ENCODE measurements around the gene TOMM34. TPM values are rescaled to one million over a fixed set of nuclear protein-coding genes. Genes with fewer than 3 reads are reported as not detected.

The TOMM34 gene
- total and polyA plus RNA-seq, 4 experiments from 2014 or later: 7.6 to 23.4 (median 13.6) TPM

- H3K27me3 ChIP-seq (ENCODE audit: insufficient read depth, low read length): no peaks in the 10 kb centered on the region
- H3K4me3 Mint-ChIP-seq: no peak overlapping the region
- H3K9me3 ChIP-seq (ENCODE audit: control insufficient read depth in 1 of 2, low read length in 2 of 2): no peaks in the 10 kb centered on the region
- no peaks in the 10 kb centered on the region for H3K9me3 Mint-ChIP-seq
- CTCF ChIA-PET (ENCODE audit: partially characterized antibody): interaction anchor here (1.0 to 2.3 kb wide), 2 partner anchors 11 to 16 kb away, joined by 3 to 9 read pairs; no protein-coding TSS in a partner anchor
- H3K4me1 ChIP-seq (ENCODE audit: insufficient read depth, low read length): peaks cover 30% of the 10 kb centered on the region
- H3K36me3 Mint-ChIP-seq: peaks cover 48 to 93% of the 10 kb centered on the region in 2 donors
- peaks cover 21 to 49% (median 25%) of the 10 kb centered on the region in 4 donors for H3K4me1 Mint-ChIP-seq
- DNase-seq: no peak
- peaks cover 73% of the 10 kb centered on the region for H3K36me3 ChIP-seq (ENCODE audit: insufficient read depth, low read length)
- H3K4me3 ChIP-seq (ENCODE audit: low read length in 2 of 2): no peak overlapping the region
- no peak overlapping the region for H3K27ac ChIP-seq (ENCODE audit: low read depth, low read length)
- intact Hi-C loops (cut with micrococcal nuclease): no loop called here
- H3K27ac Mint-ChIP-seq: no peak overlapping the region
- no peaks in the 10 kb centered on the region for H3K27me3 Mint-ChIP-seq
- POLR2A ChIA-PET (ENCODE audit: partially characterized antibody): interaction anchor here (1.0 to 1.5 kb wide), 2 partner anchors 9 to 19 kb away, joined by 3 to 4 read pairs; partner anchors contain the start of gene YWHAB
Observed at GRCh38 chr20:44904377-44904776, 55.8 kb downstream of the TOMM34 start.

GRCh38 chr20:44901974-44902373, 58.2 kb downstream of the TOMM34 start:
- peaks cover 29 to 58% (median 35%) of the 10 kb centered on the region in 4 donors for H3K4me1 Mint-ChIP-seq
- H3K27ac Mint-ChIP-seq: peak overlapping the region in 1 of 7 donors; percentile 20
- Histone ChIP-seq H3K27ac (ENCODE audit: low read depth, low read length) (no peak overlapping the region), H3K4me3 (ENCODE audit: low read length in 2 of 2) (no peak overlapping the region), H3K9me3 (ENCODE audit: control insufficient read depth in 1 of 2, low read length in 2 of 2) (no peaks in the 10 kb centered on the region), H3K4me1 (ENCODE audit: insufficient read depth, low read length) (peaks cover 46% of the 10 kb centered on the region), H3K27me3 (ENCODE audit: insufficient read depth, low read length) (no peaks in the 10 kb centered on the region), H3K36me3 (ENCODE audit: insufficient read depth, low read length) (peaks cover 55% of the 10 kb centered on the region)
- no peaks in the 10 kb centered on the region for H3K9me3 Mint-ChIP-seq
- H3K27me3 Mint-ChIP-seq: no peaks in the 10 kb centered on the region
- intact Hi-C loops (cut with micrococcal nuclease): no loop called here
- CTCF ChIA-PET (ENCODE audit: partially characterized antibody): interaction anchor here (1.1 to 2.3 kb wide), 4 partner anchors 13 to 50 kb away, joined by 3 to 9 read pairs (median 4); no protein-coding TSS in a partner anchor
- H3K36me3 Mint-ChIP-seq: peaks cover 45 to 77% of the 10 kb centered on the region in 2 donors
- POLR2A ChIA-PET (ENCODE audit: partially characterized antibody): interaction anchor here (1.0 to 1.6 kb wide), 3 partner anchors 10 to 16 kb away, joined by 3 to 5 read pairs (median 3); partner anchors contain the start of gene YWHAB
- no peak for DNase-seq
- H3K4me3 Mint-ChIP-seq: no peak overlapping the region

GRCh38 chr20:44900231-44900854, 59.9 kb downstream of the TOMM34 start:
- H3K27ac Mint-ChIP-seq: peak overlapping the region in 6 of 7 donors; percentile 28 to 88 (median 66)
- Histone ChIP-seq H3K9me3 (ENCODE audit: control insufficient read depth in 1 of 2, low read length in 2 of 2) (no peaks in the 10 kb centered on the region), H3K4me1 (ENCODE audit: insufficient read depth, low read length) (peaks cover 62% of the 10 kb centered on the region), H3K36me3 (ENCODE audit: insufficient read depth, low read length) (peaks cover 44% of the 10 kb centered on the region), H3K27ac (ENCODE audit: low read depth, low read length) (no peak overlapping the region), H3K4me3 (ENCODE audit: low read length in 2 of 2) (no peak overlapping the region), H3K27me3 (ENCODE audit: insufficient read depth, low read length) (no peaks in the 10 kb centered on the region)
- DNase-seq: no peak
- POLR2A ChIA-PET (ENCODE audit: partially characterized antibody): no interaction called here
- intact Hi-C loops (cut with micrococcal nuclease): no loop called here
- peak overlapping the region in 2 of 8 donors; percentile 3 to 47 for H3K4me3 Mint-ChIP-seq
- peaks cover 42 to 70% (median 50%) of the 10 kb centered on the region in 4 donors for H3K4me1 Mint-ChIP-seq
- H3K27me3 Mint-ChIP-seq: no peaks in the 10 kb centered on the region
- peaks cover 39 to 70% of the 10 kb centered on the region in 2 donors for H3K36me3 Mint-ChIP-seq
- CTCF ChIA-PET (ENCODE audit: partially characterized antibody): interaction anchor here (1.0 kb wide), 1 partner anchor 9 kb away, joined by 3 read pairs; no protein-coding TSS in a partner anchor
- no peaks in the 10 kb centered on the region for H3K9me3 Mint-ChIP-seq

- POLR2A ChIA-PET (ENCODE audit: partially characterized antibody): interaction anchor here (1.3 to 4.3 kb wide), 4 partner anchors 9 to 81 kb away, joined by 4 to 23 read pairs (median 10); partner anchors contain the start of genes PABPC1L and YWHAB
- peak overlapping the region; percentile 9 to 85 (median 53) for H3K27ac Mint-ChIP-seq
- no peak overlapping the region for H3K27ac ChIP-seq (ENCODE audit: low read depth, low read length)
- no peaks in the 10 kb centered on the region for H3K27me3 Mint-ChIP-seq
- intact Hi-C loops (cut with micrococcal nuclease): no loop called here
- H3K4me1 ChIP-seq (ENCODE audit: insufficient read depth, low read length): peaks cover 93% of the 10 kb centered on the region
- no peaks in the 10 kb centered on the region for H3K9me3 ChIP-seq (ENCODE audit: control insufficient read depth in 1 of 2, low read length in 2 of 2)
- H3K4me3 ChIP-seq (ENCODE audit: low read length in 2 of 2): no peak overlapping the region
- peaks cover 58 to 89% (median 72%) of the 10 kb centered on the region in 4 donors for H3K4me1 Mint-ChIP-seq
- CTCF ChIA-PET (ENCODE audit: partially characterized antibody): interaction anchor here (0.7 to 0.8 kb wide), 2 partner anchors 9 to 14 kb away, joined by 3 to 4 read pairs; no protein-coding TSS in a partner anchor
- H3K36me3 Mint-ChIP-seq: peaks cover 16 to 48% of the 10 kb centered on the region in 2 donors
- no peak for DNase-seq
- no peaks in the 10 kb centered on the region for H3K9me3 Mint-ChIP-seq
- no peaks in the 10 kb centered on the region for H3K27me3 ChIP-seq (ENCODE audit: insufficient read depth, low read length)
- H3K36me3 ChIP-seq (ENCODE audit: insufficient read depth, low read length): peaks cover 11% of the 10 kb centered on the region
- peak overlapping the region in 7 of 8 donors; percentile 6 to 52 (median 42) for H3K4me3 Mint-ChIP-seq
Observed at GRCh38 chr20:44897133-44897532, 63.1 kb downstream of the TOMM34 start.

- intact Hi-C loops (cut with micrococcal nuclease): no loop called here
- Mint-ChIP-seq H3K27me3 (no peaks in the 10 kb centered on the region), H3K4me1 (peaks cover 63 to 89% (median 77%) of the 10 kb centered on the region in 4 donors), H3K36me3 (peaks cover 16 to 48% of the 10 kb centered on the region in 2 donors), H3K4me3 (peak overlapping the region; percentile 27 to 78 (median 48)), H3K9me3 (no peaks in the 10 kb centered on the region), H3K27ac (peak overlapping the region; percentile 9 to 94 (median 84))
- Histone ChIP-seq H3K9me3 (ENCODE audit: control insufficient read depth in 1 of 2, low read length in 2 of 2) (no peaks in the 10 kb centered on the region), H3K27ac (ENCODE audit: low read depth, low read length) (no peak overlapping the region), H3K4me3 (ENCODE audit: low read length in 2 of 2) (no peak overlapping the region), H3K36me3 (ENCODE audit: insufficient read depth, low read length) (peaks cover 6% of the 10 kb centered on the region), H3K4me1 (ENCODE audit: insufficient read depth, low read length) (peaks cover 98% of the 10 kb centered on the region), H3K27me3 (ENCODE audit: insufficient read depth, low read length) (no peaks in the 10 kb centered on the region)
- no peak for DNase-seq
- POLR2A ChIA-PET (ENCODE audit: partially characterized antibody): interaction anchor here (1.3 to 4.3 kb wide), 4 partner anchors 9 to 82 kb away, joined by 4 to 23 read pairs (median 10); partner anchors contain the start of genes PABPC1L and YWHAB
- CTCF ChIA-PET (ENCODE audit: partially characterized antibody): interaction anchor here (0.7 kb wide), 1 partner anchor 14 kb away, joined by 3 read pairs; no protein-coding TSS in a partner anchor
Observed at GRCh38 chr20:44896583-44896982, 63.6 kb downstream of the TOMM34 start.

GRCh38 chr20:44894959-44895358, 65.2 kb downstream of the TOMM34 start:
- peaks cover 13 to 40% of the 10 kb centered on the region in 2 donors for H3K36me3 Mint-ChIP-seq
- H3K9me3 ChIP-seq (ENCODE audit: control insufficient read depth in 1 of 2, low read length in 2 of 2): no peaks in the 10 kb centered on the region
- H3K27ac Mint-ChIP-seq: peak overlapping the region; percentile 5 to 88 (median 32)
- ChIA-PET POLR2A (ENCODE audit: partially characterized antibody) (interaction anchor here (1.2 to 4.3 kb wide), 4 partner anchors 9 to 73 kb away, joined by 3 to 23 read pairs (median 10); partner anchors contain the start of genes PABPC1L and YWHAB), CTCF (ENCODE audit: partially characterized antibody) (no interaction called here)
- peak overlapping the region in 7 of 8 donors; percentile 3 to 85 (median 47) for H3K4me3 Mint-ChIP-seq
- no peak overlapping the region for H3K27ac ChIP-seq (ENCODE audit: low read depth, low read length)
- H3K4me1 ChIP-seq (ENCODE audit: insufficient read depth, low read length): peaks cover 97% of the 10 kb centered on the region
- no peaks in the 10 kb centered on the region for H3K27me3 Mint-ChIP-seq
- no peaks in the 10 kb centered on the region for H3K9me3 Mint-ChIP-seq
- H3K4me1 Mint-ChIP-seq: peaks cover 57 to 86% (median 75%) of the 10 kb centered on the region in 4 donors
- no peak overlapping the region for H3K4me3 ChIP-seq (ENCODE audit: low read length in 2 of 2)
- no peaks in the 10 kb centered on the region for H3K27me3 ChIP-seq (ENCODE audit: insufficient read depth, low read length)
- DNase-seq: no peak
- intact Hi-C loops (cut with micrococcal nuclease): loop anchor here (1.0 kb wide), 1 partner anchor 8 kb away; no protein-coding TSS in a partner anchor
- H3K36me3 ChIP-seq (ENCODE audit: insufficient read depth, low read length): no peaks in the 10 kb centered on the region

All from CD4-positive, alpha-beta memory T cell (primary cell).